Pulmonary artery endothelial cell (primary cell): ENCODE data around the gene KRT6C. TPM values are rescaled to one million over a fixed set of nuclear protein-coding genes. Genes with fewer than 3 reads are reported as not detected.
"Not testable (repeated sequence)": the region's sequence is repeated elsewhere in the genome, so short reads cannot be mapped to it uniquely, and the experiment has no call there.

Experiments used
- DNase-seq: peaks from one replicate; pipeline ENCODE4 v3.0.0-alpha.2; 2011; ENCODE audit warnings: low read depth, low spot score
- total RNA-seq: library from RNA; depleted of rRNA; stranded (reverse); fragments of >200 nt; gene quantifications from 2 replicates; pipeline ENCODE4 v1.2.3, GENCODE V29; 2014

KRT6C gene
- total RNA-seq, 1 donor from 2014 or later: not detected

GRCh38 chr12:52499806-52500560 is 26.4 kb upstream of the KRT6C start:
- DNase-seq: no peak

- no peak for DNase-seq
These were observed 25.3 kb upstream of the KRT6C start for GRCh38 chr12:52498946-52499345.

- DNase-seq: no peak
These were observed 24.4 kb upstream of the KRT6C start for GRCh38 chr12:52497975-52498374.

GRCh38 chr12:52496590-52497071 is 23.0 kb upstream of the KRT6C start:
- no peak for DNase-seq

GRCh38 chr12:52496054-52496453 is 22.4 kb upstream of the KRT6C start:
- no peak for DNase-seq

- DNase-seq: no peak
These were observed 21.8 kb upstream of the KRT6C start for GRCh38 chr12:52495389-52495788.

- no peak for DNase-seq
These were observed 20.9 kb upstream of the KRT6C start for GRCh38 chr12:52494518-52494917.

GRCh38 chr12:52494100-52494499 is 20.5 kb upstream of the KRT6C start:
- DNase-seq: no peak

GRCh38 chr12:52493172-52493571 is 19.6 kb upstream of the KRT6C start, which contains the start of gene KRT6A:
KRT6A (minus strand) TSS chr12:52493257; CDS start chr12:52493188, 69 bp downstream.
- no peak for DNase-seq

GRCh38 chr12:52492405-52492804 is 18.8 kb upstream of the KRT6C start:
- DNase-seq: not testable (repeated sequence)

- DNase-seq: not testable (repeated sequence)
These were observed 17.9 kb upstream of the KRT6C start for GRCh38 chr12:52491495-52491894.

- DNase-seq: no peak
These were observed 15.1 kb upstream of the KRT6C start for GRCh38 chr12:52488736-52489135.

GRCh38 chr12:52487744-52488443 is 14.3 kb upstream of the KRT6C start:
- not testable (repeated sequence) for DNase-seq

- DNase-seq: no peak
These were observed 13.6 kb upstream of the KRT6C start for GRCh38 chr12:52487211-52487610.

- no peak for DNase-seq
These were observed 12.8 kb upstream of the KRT6C start for GRCh38 chr12:52486166-52487105.

GRCh38 chr12:52480073-52480472 is 6.5 kb upstream of the KRT6C start:
- DNase-seq: no peak

- DNase-seq: no peak
These were observed 4.0 kb upstream of the KRT6C start for GRCh38 chr12:52477651-52478050.

GRCh38 chr12:52474212-52474611 is 607 bp upstream of the KRT6C start:
- DNase-seq: no peak

- no peak for DNase-seq
These were observed 3.8 kb downstream of the KRT6C start for GRCh38 chr12:52469853-52470252.

GRCh38 chr12:52464897-52465296 is 8.7 kb downstream of the KRT6C start:
- no peak for DNase-seq

GRCh38 chr12:52461693-52462092 is 11.9 kb downstream of the KRT6C start:
- DNase-seq: no peak

GRCh38 chr12:52458861-52459260 is 14.7 kb downstream of the KRT6C start:
- no peak for DNase-seq
